Measurements from ENCODE around the gene PER1.
"Not testable (repeated sequence)": the region's sequence is repeated elsewhere in the genome, so short reads cannot be mapped to it uniquely, and the experiment has no call there.

PER1 gene

DNA sequence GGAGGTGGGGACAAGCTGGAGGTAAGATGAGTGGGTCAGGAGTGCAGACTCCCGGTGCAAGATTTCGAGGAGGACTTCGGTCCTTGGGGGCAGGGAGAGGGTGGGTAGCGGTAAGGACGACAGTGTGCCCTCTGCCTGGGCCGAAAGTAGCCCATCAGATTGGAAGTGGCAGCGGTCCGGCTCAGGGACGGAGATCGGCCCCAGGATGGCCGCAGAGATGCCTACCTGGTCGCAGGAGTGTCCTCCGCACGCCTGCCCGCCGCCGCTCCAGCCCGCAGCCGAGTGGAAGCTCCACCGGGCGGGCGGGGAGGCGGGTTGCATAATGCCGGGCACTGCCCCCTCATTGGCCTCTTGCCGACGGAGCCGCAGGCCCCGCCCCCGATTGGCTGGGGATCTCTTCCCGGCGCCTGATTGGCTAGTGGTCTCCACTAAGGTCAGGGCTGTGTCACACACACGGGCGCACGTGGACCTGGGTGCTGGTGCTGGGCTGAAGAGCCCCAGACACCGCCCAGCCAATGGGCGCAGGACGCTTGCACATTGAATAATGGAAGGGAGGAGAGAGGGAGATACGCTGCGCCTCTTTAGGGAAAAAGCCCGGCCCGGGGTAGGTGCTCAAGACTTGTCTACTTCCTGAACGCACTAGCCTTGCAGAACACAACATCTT, at the start of gene PER1:
Gene PER1 (minus strand): TSS at position 293 of the 664 bp plus-strand sequence. CDS start 1,698 bp downstream, outside the sequence.
- peak; percentile 68 for DNase-seq (ENCODE audit: low read depth)

GRCh38 chr17:8192070-8192815, 40.0 kb upstream of the PER1 start:
- DNase-seq (ENCODE audit: low read depth), result no peak

DNA sequence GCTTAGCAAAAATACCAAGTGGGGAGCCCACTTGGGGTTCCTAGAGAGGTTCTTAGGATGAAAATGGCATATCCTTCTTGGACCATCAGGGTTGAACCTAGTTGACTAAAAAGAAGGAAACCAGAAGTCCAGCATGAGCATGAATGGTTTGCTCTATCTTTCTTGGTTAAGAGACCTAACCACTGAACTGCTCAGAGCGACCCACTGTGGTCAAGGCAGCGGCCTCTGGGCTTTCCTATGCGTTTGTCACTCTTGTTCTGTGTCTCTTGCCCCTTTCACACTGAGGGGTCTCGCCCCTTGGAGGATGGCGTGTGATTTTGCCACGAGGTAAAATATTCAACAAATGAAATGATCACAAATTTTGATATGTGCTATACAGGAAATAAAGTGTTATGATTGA, 38.3 kb upstream of the PER1 start:
- DNase-seq (ENCODE audit: low read depth), result no peak

- peak; percentile 92 for DNase-seq (ENCODE audit: low read depth)
These were observed 37.7 kb upstream of the PER1 start, which contains the start of gene BORCS6 for GRCh38 chr17:8189711-8190477. Gene BORCS6, minus strand, starts transcription at chr17:8190180. Its CDS starts 40 bp downstream, at chr17:8190140.

DNA sequence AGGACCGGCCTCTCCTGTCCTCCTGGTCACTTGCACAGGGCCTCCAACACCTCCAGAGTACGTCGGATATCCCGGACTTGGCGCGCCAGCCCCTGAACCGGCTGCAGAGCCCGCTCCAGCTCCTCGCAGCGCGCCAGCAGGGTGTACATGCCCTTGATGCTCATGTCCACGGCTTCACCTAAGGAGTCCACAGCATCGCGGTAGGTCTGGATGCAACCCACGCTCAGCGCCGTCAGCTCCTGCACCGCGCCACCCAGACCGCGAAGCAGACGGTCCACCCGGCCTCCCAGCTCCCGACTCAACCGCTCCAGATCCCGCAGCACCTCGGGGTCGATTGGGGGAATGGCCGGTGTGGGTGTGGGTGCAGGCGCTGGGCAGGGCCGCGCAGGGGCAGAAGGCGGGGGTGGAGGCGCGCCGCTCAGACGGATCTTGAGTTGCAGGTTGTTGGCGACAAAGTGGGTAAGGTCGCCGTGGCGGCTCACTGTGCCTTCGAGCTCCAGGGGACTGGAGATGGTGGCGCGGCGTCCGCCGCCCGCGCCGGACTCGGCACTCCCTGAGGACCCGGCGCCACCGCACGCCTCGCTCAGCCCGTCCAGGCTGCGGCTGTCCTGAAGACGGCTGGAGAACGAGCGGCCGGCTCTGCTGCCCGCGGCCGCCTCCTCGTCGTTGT, 37.0 kb upstream of the PER1 start:
- no peak for DNase-seq (ENCODE audit: low read depth)

GRCh38 chr17:8188263-8188839, 36.1 kb upstream of the PER1 start:
- DNase-seq (ENCODE audit: low read depth), result no peak

GRCh38 chr17:8187517-8188262, 35.5 kb upstream of the PER1 start:
- DNase-seq (ENCODE audit: low read depth), result peak; percentile 84

DNA sequence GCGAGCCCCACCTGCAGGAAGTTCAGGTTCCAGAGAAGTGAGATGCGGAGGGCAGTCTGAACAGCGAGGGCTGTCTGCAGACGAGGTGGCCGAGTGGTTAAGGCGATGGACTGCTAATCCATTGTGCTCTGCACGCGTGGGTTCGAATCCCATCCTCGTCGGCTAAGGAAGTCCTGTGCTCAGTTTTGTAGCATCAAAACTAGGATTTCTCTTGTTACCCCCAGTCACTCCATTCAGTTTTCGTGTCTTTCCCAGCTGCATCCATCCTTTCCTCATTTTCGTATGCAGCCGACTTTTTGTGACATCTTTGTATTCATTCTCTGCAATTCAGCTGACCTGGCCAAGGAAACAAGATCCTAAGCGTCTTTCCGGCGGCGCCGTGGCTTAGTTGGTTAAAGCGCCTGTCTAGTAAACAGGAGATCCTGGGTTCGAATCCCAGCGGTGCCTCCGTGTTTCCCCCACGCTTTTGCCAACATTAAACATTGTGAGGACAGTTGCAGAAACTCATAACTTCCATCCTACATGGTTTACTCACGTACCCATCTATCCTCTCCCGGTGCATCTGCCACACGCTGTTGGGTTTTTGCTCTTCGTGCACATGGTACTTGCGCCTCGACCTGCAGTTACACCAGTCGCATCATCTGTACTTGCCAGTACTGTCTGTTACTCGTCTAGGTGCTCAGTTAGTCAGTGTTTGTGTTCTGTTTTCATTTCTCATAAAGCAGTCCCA, 34.7 kb upstream of the PER1 start:
- DNase-seq (ENCODE audit: low read depth), result peak; percentile 84

GRCh38 chr17:8186446-8186786, 34.2 kb upstream of the PER1 start:
- no peak for DNase-seq (ENCODE audit: low read depth)

- peak; percentile 89 for DNase-seq (ENCODE audit: low read depth)
These were observed 33.6 kb upstream of the PER1 start for GRCh38 chr17:8185582-8186445.

GRCh38 chr17:8176998-8177731, 25.0 kb upstream of the PER1 start:
- no peak for DNase-seq (ENCODE audit: low read depth)

DNA sequence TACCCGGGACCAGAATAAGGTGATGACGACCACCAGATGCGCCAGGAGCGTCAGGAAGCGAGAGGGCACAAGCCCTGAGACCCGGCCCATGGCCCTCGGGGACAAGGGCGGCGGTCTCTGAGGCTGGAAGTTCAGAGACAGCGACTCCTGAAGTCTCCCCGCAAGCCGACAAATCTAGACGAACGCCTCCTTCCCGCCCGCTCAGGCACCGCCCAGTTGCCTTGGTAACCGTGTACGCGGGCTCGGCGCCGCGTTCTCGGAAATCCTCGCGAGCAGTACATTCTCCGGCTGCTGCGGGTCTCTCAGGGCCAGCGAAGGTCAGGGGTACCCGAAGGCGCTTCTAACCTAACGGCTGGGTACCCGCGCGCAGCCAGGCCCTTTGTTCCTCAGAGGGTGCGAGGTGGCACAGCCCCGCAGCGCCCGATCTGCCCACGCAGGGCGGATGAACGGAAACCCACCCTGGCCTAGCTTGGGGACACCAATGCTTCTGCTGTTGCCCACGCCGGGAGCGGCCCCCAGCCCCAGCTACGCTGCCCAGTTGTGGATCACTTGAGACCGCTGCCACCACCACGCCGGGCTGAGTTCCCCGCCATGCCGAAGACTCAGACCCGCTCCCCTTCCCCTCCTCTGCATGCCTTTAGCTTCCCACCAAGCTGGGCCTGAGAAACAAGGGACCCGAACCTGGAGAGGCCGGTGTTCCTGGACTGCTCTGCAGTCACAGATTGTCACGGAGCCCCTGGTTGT, 24.2 kb upstream of the PER1 start, which contains the start of gene TMEM107:
Gene TMEM107 (minus strand): TSS at position 184 of the 744 bp plus-strand sequence. CDS start 94 bp downstream, at position 90.
- DNase-seq (ENCODE audit: low read depth), result peak; percentile 78

- DNase-seq (ENCODE audit: low read depth), result no peak
These were observed 23.6 kb upstream of the PER1 start for GRCh38 chr17:8175795-8176196.

DNA sequence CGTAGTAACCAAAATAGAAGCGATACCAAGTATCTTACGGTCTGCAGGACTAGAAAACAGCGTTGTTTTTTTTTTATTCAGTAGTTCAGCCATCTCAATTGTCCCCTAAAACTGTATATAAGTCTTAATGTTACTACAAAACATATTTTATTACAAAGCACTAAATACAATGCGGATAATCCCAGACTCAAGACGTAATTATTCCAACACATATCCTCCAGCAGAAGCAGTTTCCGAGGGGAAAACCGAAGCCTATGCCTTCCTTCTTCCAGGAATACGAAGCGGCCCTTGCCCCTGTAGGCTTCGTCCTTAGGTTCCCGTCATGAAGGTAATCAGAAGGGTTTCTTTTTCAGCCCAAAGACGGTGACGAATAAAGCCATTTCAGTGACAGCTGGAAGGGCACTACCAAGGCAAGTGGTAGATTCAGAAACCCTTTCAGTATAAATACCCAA, 21.7 kb upstream of the PER1 start:
- no peak for DNase-seq (ENCODE audit: low read depth)

GRCh38 chr17:8173056-8173870, 21.1 kb upstream of the PER1 start:
- DNase-seq (ENCODE audit: low read depth), result peak; percentile 58

DNA sequence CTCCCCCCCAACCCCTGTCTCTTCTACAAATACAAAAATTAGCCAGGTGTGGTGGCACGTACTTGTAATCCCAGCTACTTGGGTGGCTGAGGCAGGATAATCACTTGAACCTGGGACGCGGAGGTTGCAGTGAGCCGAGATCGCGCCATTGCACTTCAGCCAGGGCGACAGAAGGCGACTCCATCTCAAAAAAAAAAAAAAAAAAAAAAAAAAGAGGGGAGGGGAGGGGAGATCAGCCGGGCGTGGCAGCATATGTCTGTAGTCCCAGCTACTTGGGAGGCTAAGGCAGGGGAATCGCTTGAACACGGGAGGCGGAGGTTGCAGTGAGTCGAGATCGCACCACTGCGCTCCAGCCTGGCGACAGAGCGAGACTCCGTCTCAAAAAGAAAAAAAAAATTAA, 18.0 kb upstream of the PER1 start:
- not testable (repeated sequence) for DNase-seq (ENCODE audit: low read depth)

DNA sequence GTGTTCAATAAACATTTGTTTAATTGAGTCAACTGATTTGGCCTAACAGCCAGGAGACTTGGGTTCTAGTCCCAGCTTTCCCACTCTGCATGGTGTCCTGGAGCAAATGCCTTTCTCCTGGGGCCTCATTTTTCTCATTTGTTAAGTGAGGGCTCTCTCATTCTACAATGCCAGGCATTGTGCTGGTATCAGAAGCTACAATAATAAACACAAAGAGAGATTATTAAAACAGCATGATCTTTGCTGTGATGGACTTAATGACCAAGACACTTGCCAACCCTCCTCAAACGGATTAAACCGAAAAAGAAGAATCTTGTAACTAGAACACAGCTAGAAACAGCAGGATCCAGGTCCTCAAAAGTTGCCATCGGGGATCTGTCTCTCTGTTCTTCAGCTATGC, 15.3 kb upstream of the PER1 start:
- DNase-seq (ENCODE audit: low read depth), result no peak

Data from stimulated activated CD8-positive, alpha-beta memory T cell treated with anti-CD3 and anti-CD28 coated beads, Interleukin-12 subunit alpha, Interleukin-12 subunit beta, amount 100 ng/mL, for 1 hour (primary cell).